ENCODE measurements around the gene ZFYVE19.

- no peak for TF ChIP-seq POLR2AphosphoS5 (IDR thresholded peaks at IDR 0.05; ENCODE audit: borderline replicate concordance, low read depth, low read length)
- no peak for TF ChIP-seq EZH2 (IDR thresholded peaks at IDR 0.05)
- TF ChIP-seq FOXP2 (optimal IDR thresholded peaks at IDR 0.05; ENCODE audit: control extremely low read depth, extremely low read length, insufficient read depth): no peak
Observed at GRCh38 chr15:40853241-40853890, 46.5 kb downstream of the ZFYVE19 start.

Measured in SK-N-MC (cell line).